CD4-positive, alpha-beta T cell (primary cell): ENCODE data around the gene ADARB2. TPM values are rescaled to one million over a fixed set of nuclear protein-coding genes. Genes with fewer than 3 reads are reported as not detected.

Source experiments
- ATAC-seq: fragments of 200-7000 bp; cut with Tn5 transposase; one replicate; pipeline ENCODE4 v1.10.0; 2022; ENCODE audit warnings: mild to moderate bottlenecking; ENCODE audit not compliant: poor library complexity
- CTCF ChIA-PET: fragments of 350-600 bp; sonication (Branson Sonifier 250); formaldehyde crosslinking; loops from one replicate; lab custom pipeline; 2021; ENCODE audit warnings: antibody characterized with exemption, inconsistent platforms; lab: Charles Lee
- POLR2A ChIA-PET: fragments of 350-600 bp; sonication (Branson Sonifier 250); formaldehyde crosslinking; loops from one replicate; lab custom pipeline; 2021; ENCODE audit warnings: antibody characterized with exemption, inconsistent platforms; lab: Charles Lee
- DNase-seq, 14 experiments: peaks; one replicate each; pipeline ENCODE4 v3.0.0-alpha.2; 2013 to 2020; ENCODE audit warnings: mixed read lengths in 2 of 14
- H3K27ac ChIP-seq, 2 donors: one replicate each; pipeline versions ENCODE4 v1.5.1 to v1.7.0; 2013; ENCODE audit warnings: low read length in 2 of 2, low read depth in 1 of 2, mild to moderate bottlenecking in 1 of 2
- H3K27me3 ChIP-seq, 2 experiments: 1 replicate in 1 of 2; 2 replicates in 1 of 2; pipeline versions ENCODE4 v1.6.1 to v1.7.0; 2013; ENCODE audit warnings: low read length in 2 of 2, control low read depth in 1 of 2, mild to moderate bottlenecking in 1 of 2, moderate library complexity in 1 of 2; ENCODE audit not compliant: insufficient read depth in 2 of 2, control insufficient read depth in 1 of 2
- H3K36me3 ChIP-seq: one replicate; pipeline ENCODE4 v1.6.1; 2013; ENCODE audit warnings: low read length, control low read depth; ENCODE audit not compliant: insufficient read depth
- H3K4me1 ChIP-seq: one replicate; pipeline ENCODE4 v1.6.1; 2013; ENCODE audit warnings: low read length, control low read depth; ENCODE audit not compliant: insufficient read depth
- H3K4me3 ChIP-seq: one replicate; pipeline ENCODE4 v1.5.1; 2013; ENCODE audit warnings: mild to moderate bottlenecking, low read length, moderate library complexity
- H3K9me3 ChIP-seq, 2 experiments: 1 replicate in 1 of 2; 2 replicates in 1 of 2; pipeline versions ENCODE4 v1.6.1 to v1.7.0; 2013; ENCODE audit warnings: low read length in 2 of 2, mild to moderate bottlenecking in 2 of 2, control low read depth in 1 of 2, moderate library complexity in 1 of 2; ENCODE audit not compliant: control insufficient read depth in 1 of 2, insufficient read depth in 1 of 2
- H3K27ac Mint-ChIP-seq: one replicate; pipeline ENCODE4 v1.8.0; 2020; ENCODE audit warnings: mixed read lengths
- H3K27me3 Mint-ChIP-seq: one replicate; pipeline ENCODE4 v1.8.0; 2021; ENCODE audit warnings: mixed read lengths
- H3K36me3 Mint-ChIP-seq: one replicate; pipeline ENCODE4 v1.8.0; 2021; ENCODE audit warnings: low read depth, mixed read lengths
- H3K4me1 Mint-ChIP-seq: one replicate; pipeline ENCODE4 v1.8.0; 2021; ENCODE audit warnings: low read depth, mixed read lengths
- H3K4me3 Mint-ChIP-seq: one replicate; pipeline ENCODE4 v1.8.0; 2020; ENCODE audit warnings: mild to moderate bottlenecking, mixed read lengths
- H3K9me3 Mint-ChIP-seq: one replicate; pipeline ENCODE4 v1.8.0; 2020; ENCODE audit warnings: mixed read lengths
- intact Hi-C, 2 experiments: fragments of 100-400 bp; cut with DNase I in 1 of 2; cut with micrococcal nuclease in 1 of 2; formaldehyde crosslinking; loops; one replicate each; pipeline versions ENCODE4 v1.15.1 to v1.9.0; 2023 to 2025; cut with DNase I, micrococcal nuclease
- total RNA-seq, 174 experiments: library from RNA in 2 of 174; stranded (reverse) in 2 of 174; gene quantifications; one replicate each; pipeline ENCODE4 v1.2.3 and lab custom pipeline; 2021 to 2026
- TF ChIP-seq, protein P1 (sequence below): fragments of 200-600 bp; IDR thresholded peaks from one replicate; pipeline ENCODE4 v1.8.0; 2022; ENCODE audit warnings: antibody characterized with exemption, mild to moderate bottlenecking

The ADARB2 gene
- total RNA-seq, 2 experiments from 2014 or later = 0.14 TPM; not detected in 1

DNA sequence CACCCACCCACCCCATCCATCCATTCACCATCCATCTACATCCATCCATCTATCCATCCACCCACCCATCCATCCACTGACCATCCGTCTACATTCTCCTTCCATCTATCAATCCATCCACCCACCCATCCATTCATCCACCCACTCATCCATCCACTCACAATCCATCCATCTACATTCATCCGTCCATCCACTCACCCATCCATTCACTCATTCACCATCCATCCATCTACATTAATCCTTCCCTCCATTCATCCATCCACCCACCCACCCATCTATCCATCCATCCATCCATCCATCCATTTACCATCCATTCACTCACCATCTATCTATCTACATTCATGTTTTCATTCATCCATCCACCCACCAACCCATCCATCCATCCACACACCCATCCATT, 292.5 kb downstream of the ADARB2 start:
- H3K4me1 ChIP-seq = no peaks in the 10 kb centered on the region
- no peak overlapping the region for H3K27ac ChIP-seq
- Mint-ChIP-seq H3K36me3 (no peaks in the 10 kb centered on the region), H3K4me3 (no peak overlapping the region), H3K27me3 (peaks cover 6% of the 10 kb centered on the region), H3K27ac (no peak overlapping the region), H3K4me1 (no peaks in the 10 kb centered on the region), H3K9me3 (no peaks in the 10 kb centered on the region)
- ChIA-PET CTCF (no interaction called here), POLR2A (no interaction called here)
- peaks cover 6 to 11% of the 10 kb centered on the region in 2 experiments for H3K27me3 ChIP-seq
- peaks cover 0 to 11% of the 10 kb centered on the region in 2 experiments for H3K9me3 ChIP-seq
- no peak for ATAC-seq
- intact Hi-C loops = no loop called here
- TF ChIP-seq, protein P1, sequence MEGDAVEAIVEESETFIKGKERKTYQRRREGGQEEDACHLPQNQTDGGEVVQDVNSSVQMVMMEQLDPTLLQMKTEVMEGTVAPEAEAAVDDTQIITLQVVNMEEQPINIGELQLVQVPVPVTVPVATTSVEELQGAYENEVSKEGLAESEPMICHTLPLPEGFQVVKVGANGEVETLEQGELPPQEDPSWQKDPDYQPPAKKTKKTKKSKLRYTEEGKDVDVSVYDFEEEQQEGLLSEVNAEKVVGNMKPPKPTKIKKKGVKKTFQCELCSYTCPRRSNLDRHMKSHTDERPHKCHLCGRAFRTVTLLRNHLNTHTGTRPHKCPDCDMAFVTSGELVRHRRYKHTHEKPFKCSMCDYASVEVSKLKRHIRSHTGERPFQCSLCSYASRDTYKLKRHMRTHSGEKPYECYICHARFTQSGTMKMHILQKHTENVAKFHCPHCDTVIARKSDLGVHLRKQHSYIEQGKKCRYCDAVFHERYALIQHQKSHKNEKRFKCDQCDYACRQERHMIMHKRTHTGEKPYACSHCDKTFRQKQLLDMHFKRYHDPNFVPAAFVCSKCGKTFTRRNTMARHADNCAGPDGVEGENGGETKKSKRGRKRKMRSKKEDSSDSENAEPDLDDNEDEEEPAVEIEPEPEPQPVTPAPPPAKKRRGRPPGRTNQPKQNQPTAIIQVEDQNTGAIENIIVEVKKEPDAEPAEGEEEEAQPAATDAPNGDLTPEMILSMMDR = no peak
- no peak for DNase-seq
- H3K36me3 ChIP-seq = no peaks in the 10 kb centered on the region
- no peak overlapping the region for H3K4me3 ChIP-seq

DNA sequence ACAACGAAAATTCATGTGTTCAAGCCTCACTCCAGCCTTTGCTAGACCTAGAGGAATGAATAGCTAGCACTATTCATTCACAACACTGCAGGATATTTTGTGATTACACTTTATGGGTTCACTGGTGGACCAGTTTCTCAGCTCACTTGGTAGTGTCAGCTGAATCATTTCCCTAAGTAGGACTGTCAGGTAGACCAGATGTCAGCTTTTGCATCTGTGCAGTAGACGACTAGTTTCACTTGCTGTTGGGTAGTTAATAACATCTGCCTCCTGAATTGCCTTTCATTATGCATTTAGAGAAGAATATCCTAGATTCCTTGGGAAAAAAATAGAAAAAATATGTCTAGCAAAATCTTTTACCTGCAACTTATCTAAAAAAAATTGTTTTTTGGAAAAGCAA, 296.4 kb downstream of the ADARB2 start:
- peaks cover 6% of the 10 kb centered on the region for H3K27me3 Mint-ChIP-seq
- ChIA-PET CTCF (no interaction called here), POLR2A (no interaction called here)
- peaks cover 0 to 11% of the 10 kb centered on the region in 2 experiments for H3K9me3 ChIP-seq
- DNase-seq (no peak), ATAC-seq (no peak)
- H3K36me3 Mint-ChIP-seq = no peaks in the 10 kb centered on the region
- intact Hi-C loops = no loop called here
- H3K4me3 ChIP-seq = no peak overlapping the region
- no peak overlapping the region for H3K4me3 Mint-ChIP-seq
- H3K4me1 ChIP-seq = no peaks in the 10 kb centered on the region
- TF ChIP-seq, protein P1 = no peak
- no peak overlapping the region for H3K27ac ChIP-seq
- H3K4me1 Mint-ChIP-seq = no peaks in the 10 kb centered on the region
- H3K36me3 ChIP-seq = no peaks in the 10 kb centered on the region
- peaks cover 7 to 9% of the 10 kb centered on the region in 2 experiments for H3K27me3 ChIP-seq
- no peaks in the 10 kb centered on the region for H3K9me3 Mint-ChIP-seq
- H3K27ac Mint-ChIP-seq = no peak overlapping the region

DNA sequence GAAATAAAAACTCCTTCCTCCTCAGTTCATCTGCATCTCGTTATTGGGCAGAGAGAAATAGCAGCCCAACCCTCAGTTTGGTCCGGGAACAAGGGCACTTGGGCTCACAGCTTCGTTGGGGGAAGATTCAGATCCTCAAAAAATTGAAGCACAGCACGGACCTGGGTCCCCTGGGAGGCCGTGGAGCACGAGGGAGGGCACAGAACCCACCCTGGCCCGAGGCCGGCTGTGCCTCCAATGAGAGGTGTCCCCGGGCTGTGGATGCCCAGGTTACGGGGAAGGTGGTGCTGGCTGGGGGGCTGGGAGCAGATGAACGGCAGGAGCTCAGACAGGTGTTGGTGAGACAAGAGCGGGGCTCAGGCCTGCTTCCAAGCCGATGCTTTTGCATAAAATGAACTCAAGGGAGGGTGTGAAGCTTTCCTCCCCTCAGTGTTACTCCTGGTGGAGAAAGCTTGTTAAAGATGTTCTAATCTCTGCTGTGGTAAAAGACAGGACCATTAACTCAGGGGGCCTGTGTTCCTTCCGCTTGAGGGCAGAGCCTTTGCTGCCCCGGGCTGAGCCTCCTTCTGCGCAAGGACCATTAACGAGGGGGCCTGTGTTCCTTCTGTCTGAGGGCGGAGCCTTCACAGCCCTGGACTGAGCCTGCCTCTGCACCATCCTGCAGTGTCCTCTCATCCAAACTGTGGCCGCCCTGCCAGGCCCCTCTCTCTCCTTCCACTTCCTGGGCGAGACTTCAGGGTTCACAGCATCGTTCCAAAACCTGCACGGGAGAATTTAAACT, 302.2 kb downstream of the ADARB2 start:
- Histone ChIP-seq H3K9me3 (peaks cover 0 to 8% of the 10 kb centered on the region in 2 experiments), H3K27ac (no peak overlapping the region), H3K27me3 (peaks cover 4 to 6% of the 10 kb centered on the region in 2 experiments), H3K4me3 (no peak overlapping the region), H3K36me3 (no peaks in the 10 kb centered on the region), H3K4me1 (no peaks in the 10 kb centered on the region)
- ChIA-PET CTCF (no interaction called here), POLR2A (no interaction called here)
- DNase-seq (no peak), ATAC-seq (no peak)
- TF ChIP-seq, protein P1 = no peak
- no peak overlapping the region for H3K4me3 Mint-ChIP-seq
- intact Hi-C loops = no loop called here
- H3K9me3 Mint-ChIP-seq = peaks cover under 1% of the 10 kb centered on the region
- no peaks in the 10 kb centered on the region for H3K4me1 Mint-ChIP-seq
- H3K27ac Mint-ChIP-seq = no peak overlapping the region
- H3K27me3 Mint-ChIP-seq = peaks cover 6% of the 10 kb centered on the region
- H3K36me3 Mint-ChIP-seq = no peaks in the 10 kb centered on the region
